HG02840 (cell line): ENCODE measurements around the gene PRSS50.
"Not testable (repeated sequence)": the region's sequence is repeated elsewhere in the genome, so short reads cannot be mapped to it uniquely, and the experiment has no call there.

Experiments used
- ATAC-seq: cut with Tn5 transposase; IDR thresholded peaks from one replicate; pipeline ENCODE4 v1.9.1; 2021; ENCODE audit warnings: mild to moderate bottlenecking, moderate library complexity, moderate number of reproducible peaks; ENCODE audit not compliant: unreplicated experiment, low FRiP score

PRSS50 gene, protein sequence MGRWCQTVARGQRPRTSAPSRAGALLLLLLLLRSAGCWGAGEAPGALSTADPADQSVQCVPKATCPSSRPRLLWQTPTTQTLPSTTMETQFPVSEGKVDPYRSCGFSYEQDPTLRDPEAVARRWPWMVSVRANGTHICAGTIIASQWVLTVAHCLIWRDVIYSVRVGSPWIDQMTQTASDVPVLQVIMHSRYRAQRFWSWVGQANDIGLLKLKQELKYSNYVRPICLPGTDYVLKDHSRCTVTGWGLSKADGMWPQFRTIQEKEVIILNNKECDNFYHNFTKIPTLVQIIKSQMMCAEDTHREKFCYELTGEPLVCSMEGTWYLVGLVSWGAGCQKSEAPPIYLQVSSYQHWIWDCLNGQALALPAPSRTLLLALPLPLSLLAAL

DNA sequence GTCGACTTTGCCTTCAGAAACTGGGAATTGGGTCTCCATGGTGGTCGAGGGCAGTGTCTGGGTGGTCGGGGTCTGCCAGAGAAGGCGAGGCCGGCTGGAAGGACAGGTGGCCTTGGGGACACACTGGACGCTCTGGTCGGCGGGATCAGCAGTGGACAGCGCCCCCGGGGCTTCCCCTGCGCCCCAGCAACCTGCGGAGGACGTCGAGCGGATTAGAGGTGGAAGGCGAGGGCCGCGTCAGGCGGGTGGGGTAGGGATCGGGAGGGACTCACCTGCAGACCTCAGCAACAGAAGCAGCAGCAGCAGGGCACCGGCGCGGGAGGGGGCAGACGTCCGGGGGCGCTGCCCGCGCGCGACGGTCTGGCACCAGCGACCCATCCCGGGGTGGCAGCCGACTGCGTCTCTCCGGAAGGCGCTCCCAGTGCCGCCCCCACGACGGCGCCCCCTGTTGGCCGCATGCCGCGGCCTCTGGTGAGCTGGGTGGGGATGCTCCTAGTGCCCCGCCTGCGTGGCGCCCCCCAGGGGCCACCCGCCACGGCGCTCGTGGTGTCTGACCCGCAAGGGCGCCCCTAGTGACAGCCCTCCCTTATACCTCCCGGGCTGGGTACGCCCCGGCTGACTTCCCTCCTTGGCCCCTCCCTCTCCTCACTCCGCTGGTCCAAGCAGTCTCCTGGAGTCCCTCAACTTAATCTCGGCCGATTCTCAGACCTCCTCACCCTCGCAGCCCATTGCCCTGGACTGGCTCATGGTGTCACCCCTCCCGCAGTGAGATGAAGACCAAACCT is at the start of gene PRSS50:
Gene PRSS50 (minus strand): TSS at position 423 of the 785 bp plus-strand sequence. CDS start 45 bp downstream, at position 378.
- ATAC-seq = no peak

DNA sequence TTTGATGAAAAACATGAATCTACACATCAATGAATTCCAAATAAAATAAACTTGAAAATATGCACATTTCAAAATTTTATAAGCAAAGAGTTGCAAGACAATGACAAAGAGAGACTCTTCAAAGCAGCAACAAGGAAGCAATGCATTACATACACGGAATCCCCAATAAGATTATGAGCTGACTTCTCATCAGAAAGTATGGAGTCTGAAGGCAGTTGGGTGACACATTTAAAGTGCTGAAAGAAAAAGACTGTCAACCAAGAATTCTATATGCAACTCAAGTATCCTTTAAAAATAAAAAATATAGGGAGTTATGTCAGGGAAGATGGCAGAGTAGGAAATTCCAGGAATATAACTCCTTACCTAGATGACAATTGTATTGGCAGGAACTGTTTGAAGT is 46.5 kb upstream of the PRSS50 start:
- ATAC-seq = no peak

- no peak for ATAC-seq
Observed at GRCh38 chr3:46763178-46763577, 45.5 kb upstream of the PRSS50 start.

GRCh38 chr3:46759239-46760167 is 41.8 kb upstream of the PRSS50 start:
- ATAC-seq = no peak

DNA sequence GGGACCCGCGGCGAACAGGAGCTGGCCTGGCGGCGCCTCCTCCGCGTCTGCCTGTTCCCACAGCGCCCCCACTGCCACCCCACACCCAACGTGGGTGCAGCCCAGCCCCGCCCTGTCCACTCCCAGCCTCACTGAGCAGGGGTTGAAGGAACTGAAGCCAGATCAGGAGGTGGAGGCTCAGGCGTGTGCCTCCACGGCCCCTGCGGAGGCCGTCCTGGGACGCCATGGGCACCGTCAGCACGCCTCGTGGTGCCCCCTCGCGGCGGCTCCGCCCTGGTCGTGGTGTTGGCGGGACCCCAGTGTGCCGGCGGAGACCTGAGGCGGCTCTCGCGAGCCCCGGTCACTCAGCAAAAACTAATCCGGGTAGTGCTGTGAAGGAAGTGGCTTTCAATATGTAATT is 39.0 kb upstream of the PRSS50 start:
- ATAC-seq = no peak

- ATAC-seq = no peak
Observed at GRCh38 chr3:46755646-46756045, 38.0 kb upstream of the PRSS50 start.

DNA sequence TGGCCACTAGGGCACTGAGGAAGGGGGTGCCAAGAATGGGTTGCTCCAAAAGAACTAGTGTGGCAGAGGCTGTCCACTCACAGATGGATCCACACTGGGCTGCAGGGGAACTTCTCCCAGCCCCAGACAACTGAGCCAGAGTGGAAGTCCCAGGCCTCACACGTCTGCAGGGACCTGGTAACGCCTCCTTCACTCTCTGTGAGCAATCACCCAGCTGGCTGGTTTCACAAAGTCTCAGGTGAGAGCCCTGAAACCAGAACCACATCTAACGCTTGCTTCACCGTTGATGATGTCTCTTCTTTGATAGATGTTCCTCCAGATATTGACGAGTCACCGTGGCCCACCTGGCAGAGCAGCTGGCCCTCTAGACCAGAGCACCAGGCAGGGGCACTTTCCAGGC is 35.5 kb upstream of the PRSS50 start:
- ATAC-seq = not testable (repeated sequence)

- ATAC-seq = no peak
Observed at GRCh38 chr3:46750555-46751038, 32.9 kb upstream of the PRSS50 start.

GRCh38 chr3:46749129-46749528 is 31.5 kb upstream of the PRSS50 start:
- no peak for ATAC-seq

- no peak for ATAC-seq
Observed at GRCh38 chr3:46748170-46748569, 30.5 kb upstream of the PRSS50 start.

DNA sequence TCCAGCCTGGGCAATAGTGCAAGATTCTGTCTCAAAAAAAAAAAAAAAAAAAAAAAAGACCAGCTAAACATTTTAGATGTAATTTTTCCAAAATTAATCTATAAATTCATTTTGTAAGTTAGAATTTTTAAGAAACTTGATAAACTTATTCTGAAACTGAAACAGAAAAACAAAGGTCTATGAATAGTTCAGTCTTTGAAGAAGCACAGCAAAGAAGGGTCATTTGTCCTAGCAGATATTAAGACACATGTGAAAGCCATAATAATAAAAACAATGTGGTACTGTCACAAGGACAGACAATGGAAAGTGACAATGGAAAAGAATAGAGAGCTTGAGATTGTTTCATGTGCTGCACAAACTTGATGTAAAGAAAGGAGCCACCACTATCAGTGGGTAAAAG is 29.0 kb upstream of the PRSS50 start:
- ATAC-seq = no peak

DNA sequence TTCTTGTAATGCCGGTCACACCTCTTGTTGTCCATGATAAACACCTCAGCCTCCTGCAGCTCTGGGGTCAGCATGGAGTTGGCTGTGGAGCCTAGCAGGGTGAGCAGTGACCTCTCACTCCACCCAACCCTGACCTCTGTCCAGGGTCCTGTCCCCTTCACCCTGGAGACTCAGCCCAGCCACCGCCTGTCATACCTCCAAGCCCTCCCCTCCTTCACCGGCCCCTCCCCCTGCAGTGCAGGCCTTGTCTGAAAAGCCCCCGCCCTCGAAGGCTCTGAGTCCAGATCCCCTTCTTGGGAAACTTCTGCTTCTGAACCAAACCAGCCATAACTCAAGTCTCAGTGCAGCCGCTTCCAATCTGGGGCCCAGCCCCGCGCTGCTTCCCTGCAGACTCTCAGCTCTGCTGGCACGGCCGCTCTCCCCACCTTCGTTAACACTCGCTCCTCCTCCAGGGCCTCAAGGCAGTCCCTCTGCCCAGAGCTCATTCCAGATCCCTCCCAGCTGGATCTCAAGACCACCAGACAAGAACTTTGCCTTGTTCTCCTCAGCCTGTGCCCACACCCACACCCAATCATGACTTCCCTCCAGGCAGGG is 25.4 kb upstream of the PRSS50 start:
- no peak for ATAC-seq

DNA sequence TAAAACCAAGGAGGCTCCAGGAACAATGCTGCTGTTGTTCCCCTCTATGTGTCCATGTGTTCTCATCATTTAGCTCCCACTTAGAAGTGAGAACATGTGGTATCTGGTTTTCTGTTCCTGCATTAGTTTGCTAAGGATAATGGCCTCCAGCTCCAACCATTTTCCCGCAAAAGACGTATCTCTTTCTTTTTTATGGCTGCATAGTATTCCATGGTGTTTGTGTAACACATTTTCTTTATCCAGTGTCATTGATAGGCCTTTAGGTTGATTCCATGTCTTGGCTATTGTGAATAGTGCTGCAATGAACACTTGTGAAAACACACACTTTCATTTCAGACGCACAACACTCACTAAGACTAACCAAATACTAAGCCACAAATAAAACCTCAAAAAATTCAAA is 21.9 kb upstream of the PRSS50 start:
- ATAC-seq = not testable (repeated sequence)

GRCh38 chr3:46737329-46737731 is 19.7 kb upstream of the PRSS50 start:
- ATAC-seq = no peak

GRCh38 chr3:46736006-46736872 is 18.6 kb upstream of the PRSS50 start:
- no peak for ATAC-seq

DNA sequence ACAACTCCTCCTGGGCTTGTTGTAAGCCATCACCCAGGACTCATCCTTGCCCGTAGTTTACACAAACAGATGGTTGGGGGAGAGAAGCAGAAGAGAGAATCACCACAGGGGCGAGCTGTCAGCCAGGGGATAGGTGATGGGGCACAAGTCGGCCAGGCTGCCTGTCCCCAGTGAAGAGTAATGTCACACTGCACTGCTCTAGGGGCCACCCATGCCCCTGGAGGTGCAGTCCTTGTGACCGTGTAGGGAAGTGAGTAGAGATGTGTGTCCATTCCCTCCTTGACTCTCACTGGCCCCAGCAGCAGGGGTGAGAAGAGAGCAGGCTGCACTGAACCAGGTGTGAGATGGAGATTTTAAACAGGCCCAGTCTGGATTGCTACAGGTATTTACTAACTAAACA is 17.1 kb upstream of the PRSS50 start:
- no peak for ATAC-seq

DNA sequence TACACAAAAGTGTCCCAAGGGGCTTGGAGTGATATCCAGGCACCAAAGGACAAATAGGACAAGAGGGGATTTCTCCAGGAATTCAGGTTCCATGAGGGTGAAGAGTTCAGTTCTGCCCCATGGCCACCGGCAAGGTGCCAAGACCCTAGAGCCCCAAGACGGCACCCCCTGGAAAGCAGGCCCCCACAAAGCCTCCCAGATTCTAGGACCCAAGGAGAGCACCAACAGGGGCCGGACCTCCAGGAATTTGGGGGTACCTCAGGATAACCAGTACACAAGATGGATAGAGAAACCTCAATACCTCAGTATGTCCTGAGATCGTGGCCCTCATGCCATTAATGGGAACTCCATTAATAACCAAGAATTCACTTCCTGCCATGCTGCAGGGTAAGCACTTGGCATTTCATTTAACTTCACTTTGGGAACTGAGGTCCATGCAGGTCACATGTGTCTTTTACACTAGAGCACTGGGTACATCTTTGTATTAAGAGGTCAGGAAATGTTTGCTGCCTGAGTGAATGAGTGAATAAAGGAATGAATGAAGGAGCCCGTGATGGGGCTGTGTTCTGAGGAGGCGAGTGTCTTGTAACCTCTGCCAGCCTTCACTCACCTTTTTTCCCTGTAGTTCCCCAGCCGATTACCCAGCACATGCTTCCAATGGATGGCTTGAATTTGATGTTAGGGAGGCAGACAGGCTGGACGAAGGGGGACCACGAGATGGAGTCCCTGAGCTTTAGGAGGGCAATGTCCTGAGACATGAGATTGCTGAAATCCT is 15.5 kb upstream of the PRSS50 start:
- no peak for ATAC-seq

DNA sequence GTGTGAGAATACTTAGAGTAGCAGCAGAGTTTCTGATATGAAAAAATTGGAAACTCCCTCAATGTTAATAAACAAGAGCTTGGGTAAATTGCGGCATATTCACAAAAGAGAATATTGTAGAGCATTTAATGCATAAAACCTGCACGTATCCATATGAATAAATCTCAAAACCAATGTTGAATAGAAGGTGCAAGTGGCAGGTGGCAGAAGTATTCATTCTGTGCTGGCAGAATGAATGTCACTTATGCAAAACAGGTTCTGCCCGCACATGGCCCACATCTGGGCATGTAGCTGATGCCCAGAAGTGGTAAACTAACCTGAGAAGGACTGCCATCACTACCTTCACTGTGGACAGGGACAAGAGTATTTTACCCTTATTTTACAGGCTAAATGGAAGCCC is 14.1 kb upstream of the PRSS50 start:
- no peak for ATAC-seq
